Cardiac septum (tissue), 1 donor: ENCODE results near the gene KCNJ6. TPM values are rescaled to one million over a fixed set of nuclear protein-coding genes. Genes with fewer than 3 reads are reported as not detected.

Experiments used
- DNase-seq: peaks from one replicate; pipeline ENCODE4 v3.0.0-alpha.2; 2020; ENCODE audit warnings: low spot score
- intact Hi-C: fragments of 100-400 bp; cut with DNase I; formaldehyde crosslinking; loops from one replicate; pipeline ENCODE4 v1.14.0; 2022
- total RNA-seq: library from RNA; stranded (reverse); fragmentation: NEBNext Ultra II Directional; extraction: Animal tissue kit (Norgen Biotek cat#: 25700); gene quantifications from one replicate; pipeline ENCODE4 v1.2.1, GENCODE V29; 2021
- donor health status: DM: no; HTN: no; CAD: no.

The KCNJ6 gene
- total RNA-seq, 1 donor from 2014 or later, result not detected

DNA sequence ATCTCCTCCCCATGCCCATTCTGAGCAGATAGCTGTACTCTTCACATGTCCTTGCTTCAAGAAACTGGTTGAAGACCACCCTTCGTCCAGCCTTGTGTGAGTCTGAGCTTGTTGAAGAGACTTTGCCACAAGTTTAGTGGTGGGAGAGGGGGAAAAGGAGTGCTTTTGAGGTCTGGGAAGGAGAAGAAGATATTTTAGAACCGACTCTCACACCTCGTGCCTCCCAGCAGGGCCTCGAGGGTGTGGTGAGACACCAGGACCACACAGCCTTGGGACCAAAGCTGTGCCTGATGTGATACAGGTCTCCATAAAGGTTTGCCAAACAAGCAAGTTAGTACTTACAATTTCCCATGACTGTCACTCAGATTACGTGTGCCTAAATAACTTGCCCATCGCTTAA is 347.8 kb downstream of the KCNJ6 start:
- intact Hi-C loops, result no loop called here
- no peak for DNase-seq

DNA sequence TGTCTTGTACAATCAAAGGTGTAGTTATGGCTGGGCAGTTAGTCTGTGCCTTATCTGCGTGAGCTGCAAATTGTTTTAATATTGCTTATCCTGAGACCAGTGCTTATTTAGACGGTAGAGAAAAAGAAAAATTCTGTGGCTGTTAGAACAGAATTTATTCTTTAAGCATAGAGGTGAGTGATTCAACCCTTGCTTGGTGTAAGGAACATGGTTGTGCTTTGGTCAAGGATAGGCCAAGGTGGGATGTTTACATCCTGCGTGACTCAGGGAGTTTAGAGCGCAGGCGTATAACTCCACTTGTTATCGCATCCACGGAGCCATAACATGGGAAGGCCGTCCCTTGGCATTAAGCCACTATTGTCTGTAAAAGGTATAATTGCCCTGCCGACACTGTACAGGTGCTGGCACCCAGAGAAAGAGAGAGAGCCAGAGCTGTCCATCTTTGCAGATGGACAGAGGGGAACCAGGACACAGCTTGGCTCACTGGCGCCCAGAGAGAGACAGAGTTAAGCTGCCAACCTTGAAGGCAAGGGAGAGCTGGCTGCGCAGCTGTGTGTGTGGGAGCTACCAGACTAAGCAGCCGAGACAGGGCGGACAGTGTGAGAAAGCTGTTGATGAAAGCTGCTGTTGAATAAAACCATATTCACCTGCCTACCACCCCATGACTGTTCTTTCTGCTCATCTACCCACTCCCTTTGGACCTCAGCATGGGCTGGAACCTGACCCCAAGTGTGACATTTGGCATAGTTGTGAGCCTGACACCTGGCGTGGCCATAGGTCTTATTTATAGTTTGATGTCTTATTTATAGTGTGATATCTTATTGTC is 349.3 kb downstream of the KCNJ6 start:
- intact Hi-C loops, result no loop called here
- no peak for DNase-seq

DNA sequence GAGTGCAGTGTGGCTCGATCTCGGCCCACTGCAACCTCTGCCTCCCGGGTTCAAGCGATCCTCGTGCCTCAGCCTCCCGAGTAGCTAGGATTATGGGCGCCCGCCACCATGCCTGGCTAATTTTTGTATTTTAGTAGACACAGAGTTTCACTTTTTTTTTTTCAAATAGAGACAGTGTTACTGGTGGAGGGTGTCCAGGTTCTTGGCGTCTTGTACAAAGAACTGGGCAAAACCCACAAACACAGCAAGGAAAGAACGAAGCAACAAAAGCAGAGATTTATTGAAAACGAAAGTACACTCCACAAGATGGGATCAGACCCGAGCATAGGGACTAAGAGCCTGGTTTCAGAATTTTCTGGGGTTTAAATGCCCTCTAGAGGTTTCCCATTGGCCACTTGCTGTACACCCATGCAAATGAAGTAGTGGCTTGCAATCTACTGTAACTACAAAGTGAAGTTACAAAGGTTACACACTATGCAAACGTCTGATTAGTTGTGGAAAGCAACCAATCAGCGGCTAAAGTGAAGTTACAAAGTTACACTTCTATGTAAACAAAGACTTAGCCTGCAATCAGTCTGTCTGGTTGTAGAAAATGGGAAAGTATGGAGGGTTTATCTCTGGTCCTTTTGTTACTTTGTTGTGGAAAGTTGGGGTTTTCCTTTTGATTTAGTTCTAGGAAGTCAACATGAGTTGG is 350.6 kb downstream of the KCNJ6 start:
- DNase-seq, result no peak
- intact Hi-C loops, result no loop called here

DNA sequence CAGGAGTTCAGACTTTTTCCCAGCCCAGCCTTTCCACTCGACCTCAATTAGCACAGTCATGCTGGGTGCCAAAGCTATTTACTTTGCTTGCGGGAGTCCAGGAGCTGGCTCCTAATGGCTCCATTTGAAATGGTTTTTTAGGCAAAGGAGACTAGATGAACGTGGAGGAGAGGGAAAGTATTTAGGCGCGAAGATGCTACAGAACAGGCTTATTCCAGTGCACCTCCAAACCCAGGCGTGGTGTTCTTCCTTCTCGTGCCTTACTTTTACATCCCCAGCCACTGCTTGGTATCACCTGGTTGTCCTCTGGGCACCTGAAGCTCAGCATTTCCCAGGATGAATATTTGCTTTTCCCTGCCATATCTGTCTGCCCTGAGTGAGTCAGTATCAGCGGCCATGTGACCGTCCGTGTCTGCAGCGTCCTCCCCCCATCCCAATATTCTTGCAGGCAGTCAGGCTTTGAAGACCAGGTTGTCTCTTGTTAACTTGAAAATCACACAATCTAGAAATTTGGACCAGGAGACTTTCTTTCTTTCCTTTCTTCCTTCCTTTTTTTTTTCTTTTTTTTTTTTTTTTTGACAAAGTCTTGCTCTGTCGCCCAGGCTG is 351.2 kb downstream of the KCNJ6 start:
- DNase-seq, result no peak
- intact Hi-C loops, result loop anchor here (5.0 kb wide), 2 partner anchors 198 to 298 kb away; partner anchors contain the start of genes DYRK1A and VPS26C

GRCh38 chr21:37564341-37564923 is 351.8 kb downstream of the KCNJ6 start:
- DNase-seq, result peak; percentile 87
- intact Hi-C loops, result loop anchor here (5.0 kb wide), 2 partner anchors 197 to 297 kb away; partner anchors contain the start of genes DYRK1A and VPS26C

- DNase-seq, result peak; percentile 97
- intact Hi-C loops, result loop anchor here (5.0 kb wide), 2 partner anchors 196 to 296 kb away; partner anchors contain the start of genes DYRK1A and VPS26C
These were observed 352.5 kb downstream of the KCNJ6 start for GRCh38 chr21:37563641-37564340.

- intact Hi-C loops, result loop anchor here (5.0 kb wide), 2 partner anchors 196 to 296 kb away; partner anchors contain the start of genes DYRK1A and VPS26C
- DNase-seq, result peak; percentile 55
These were observed 353.2 kb downstream of the KCNJ6 start for GRCh38 chr21:37562920-37563640.

- intact Hi-C loops, result loop anchor here (5.0 kb wide), 2 partner anchors 195 to 295 kb away; partner anchors contain the start of genes DYRK1A and VPS26C
- DNase-seq, result no peak
These were observed 354.0 kb downstream of the KCNJ6 start for GRCh38 chr21:37561941-37562919.

GRCh38 chr21:37561506-37561905 is 354.8 kb downstream of the KCNJ6 start:
- no peak for DNase-seq
- intact Hi-C loops, result loop anchor here (5.0 kb wide), 2 partner anchors 194 to 294 kb away; partner anchors contain the start of genes DYRK1A and VPS26C

- DNase-seq, result no peak
- intact Hi-C loops, result loop anchor here (5.0 kb wide), 2 partner anchors 193 to 293 kb away; partner anchors contain the start of genes DYRK1A and VPS26C
These were observed 355.9 kb downstream of the KCNJ6 start for GRCh38 chr21:37560385-37560784.

- intact Hi-C loops, result loop anchor here (10.0 kb wide), 1 partner anchor 224 kb away; no protein-coding TSS in a partner anchor
- no peak for DNase-seq
These were observed 357.5 kb downstream of the KCNJ6 start for GRCh38 chr21:37558676-37559211.
